Tongue (tissue), 2 donors: ENCODE measurements around the gene CPPED1. TPM values are rescaled to one million over a fixed set of nuclear protein-coding genes. Genes with fewer than 3 reads are reported as not detected.
A peak's percentile ranks its signal among the peaks of the same experiment; 100 is the strongest.

Source experiments
- DNase-seq: peaks from one replicate; pipeline ENCODE4 v3.0.0-alpha.2; 2015
- total RNA-seq: library from RNA; depleted of rRNA; stranded (reverse); fragments of >200 nt; gene quantifications from one replicate; pipeline ENCODE4 v1.2.3, GENCODE V29; 2014

The CPPED1 gene
- total RNA-seq, 1 donor from 2014 or later = 9.3 TPM

DNA sequence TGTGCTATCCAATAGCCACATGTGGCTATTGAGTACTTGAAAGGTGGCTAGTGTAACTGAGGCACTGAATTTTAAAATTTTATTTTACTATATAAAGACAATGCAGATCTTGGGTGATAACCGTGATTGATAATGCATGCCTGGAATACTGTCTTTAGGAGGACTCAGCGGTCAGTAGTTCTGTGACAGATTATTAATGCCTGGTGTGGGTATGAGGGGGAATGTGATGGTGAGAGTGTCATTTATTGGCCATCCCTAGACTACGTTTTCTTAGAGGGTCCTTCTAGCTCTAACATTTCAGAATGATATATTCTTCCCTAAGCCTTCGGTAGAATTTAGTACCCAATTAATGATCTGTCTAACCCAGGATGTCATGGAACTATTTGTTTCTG is 157.6 kb downstream of the CPPED1 start:
- DNase-seq = no peak

DNA sequence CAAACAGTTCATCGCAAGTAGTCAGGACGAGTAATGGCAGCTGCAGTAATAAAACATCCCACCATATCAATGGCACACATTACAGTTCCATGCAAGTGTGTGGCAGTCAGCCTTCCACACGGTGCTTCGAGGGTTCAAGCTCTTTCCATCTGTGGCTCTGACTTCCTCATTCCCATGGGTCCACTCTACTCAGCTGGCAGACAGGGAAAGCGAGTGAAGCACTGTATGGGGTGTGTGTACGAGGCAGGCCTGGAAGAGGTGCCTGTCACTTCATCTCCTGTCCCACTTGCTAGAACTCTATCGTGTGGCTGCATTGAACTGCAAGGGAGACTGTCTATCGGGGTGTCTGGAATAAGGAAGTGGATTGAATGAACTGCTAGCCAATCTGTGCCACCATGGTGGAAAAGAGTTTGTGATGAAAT is 160.6 kb downstream of the CPPED1 start:
- DNase-seq = no peak

DNA sequence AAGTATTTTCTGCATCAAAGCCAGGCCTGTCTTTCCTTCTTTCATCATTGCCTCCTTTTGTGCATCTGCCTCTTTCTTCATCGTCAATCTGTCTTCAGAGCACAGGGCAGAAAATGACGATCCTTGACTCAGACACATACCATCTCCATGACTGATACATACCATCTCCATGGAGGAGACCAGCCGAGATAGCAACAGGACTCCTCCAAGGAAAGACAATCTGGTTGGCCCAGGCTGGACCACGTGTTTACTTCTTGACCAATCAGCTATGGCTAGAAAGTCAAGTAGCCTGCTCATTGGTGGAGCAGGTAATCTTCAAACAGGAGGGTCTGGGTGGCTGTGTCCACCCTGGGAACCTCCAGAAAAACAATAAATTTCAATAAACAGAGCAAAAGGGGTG is 164.6 kb downstream of the CPPED1 start:
- no peak for DNase-seq

DNA sequence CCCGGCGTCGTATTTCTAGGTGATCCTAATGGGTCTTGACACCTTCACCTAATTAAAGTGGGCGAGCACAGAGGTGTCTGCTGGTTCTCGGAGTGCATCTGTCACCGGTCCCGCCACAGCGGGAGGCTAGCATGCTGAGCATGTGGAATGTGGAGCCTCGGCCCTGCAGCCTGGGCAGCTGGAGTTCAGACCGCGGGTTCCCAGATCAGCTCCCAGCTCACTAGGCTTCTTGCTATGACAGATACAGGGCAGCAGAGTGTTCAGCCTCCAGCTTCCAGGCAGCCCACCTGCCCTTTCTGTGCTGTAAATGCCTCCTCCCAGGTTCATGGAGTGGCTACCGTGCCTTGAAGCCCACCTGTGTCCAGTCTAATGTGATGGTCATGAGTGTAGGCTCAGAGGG is 166.7 kb downstream of the CPPED1 start:
- DNase-seq = no peak

DNA sequence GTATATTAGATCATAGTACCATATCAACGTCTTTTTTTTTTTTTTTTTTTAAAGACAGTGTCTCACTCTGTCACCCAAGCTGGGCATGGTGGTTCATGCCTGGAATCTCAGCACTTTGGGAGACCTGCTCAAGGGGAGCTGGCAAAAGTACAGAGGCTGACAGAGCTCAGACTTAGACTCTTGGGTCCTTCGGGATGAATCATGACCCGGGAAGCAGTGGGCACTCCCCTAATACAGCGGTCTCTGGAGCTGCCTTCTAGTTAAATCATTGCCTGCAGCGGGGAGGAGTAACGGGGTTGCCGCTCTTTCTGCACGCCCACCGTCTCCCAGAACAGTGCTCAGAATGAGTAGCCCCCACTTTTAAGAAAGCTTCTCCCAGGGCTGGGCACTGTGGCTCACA is 174.4 kb downstream of the CPPED1 start:
- no peak for DNase-seq

DNA sequence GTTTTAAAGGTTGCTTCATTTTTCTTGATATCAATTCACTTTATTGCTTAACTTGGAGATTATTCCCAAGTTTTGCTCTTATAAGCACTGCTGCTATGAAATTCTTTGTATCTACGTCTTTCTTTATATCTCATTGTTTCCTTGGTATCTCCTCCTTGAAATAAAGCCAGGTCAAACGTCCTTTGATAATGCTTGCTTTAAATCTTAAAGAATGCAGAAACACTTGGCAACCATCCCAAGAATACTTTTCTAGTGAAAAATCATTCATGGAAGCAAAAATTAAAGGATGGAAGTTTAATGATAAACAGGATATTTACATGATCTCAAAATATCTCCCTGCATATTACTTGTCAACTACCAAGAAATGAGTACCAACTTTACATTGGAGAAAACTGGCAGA is 175.2 kb downstream of the CPPED1 start:
- DNase-seq = no peak

DNA sequence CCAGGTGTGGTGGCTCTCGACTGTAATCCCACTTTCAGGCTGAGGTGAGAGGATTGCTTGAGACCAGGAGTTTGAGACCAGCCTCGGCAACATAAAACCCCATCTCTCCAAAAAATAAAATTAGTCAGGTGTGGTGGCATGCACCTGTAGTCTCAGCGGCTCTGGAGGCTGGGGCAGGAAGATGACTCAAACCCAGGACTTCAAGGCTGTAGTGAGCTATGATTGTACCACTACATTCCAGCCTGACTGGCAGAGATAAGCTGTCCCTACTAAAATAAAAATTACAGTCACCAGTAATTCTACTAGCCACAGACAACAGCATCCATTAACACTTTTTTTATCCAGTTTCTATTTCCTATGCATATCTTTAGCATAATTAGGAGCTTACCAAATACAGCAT is 176.3 kb downstream of the CPPED1 start:
- no peak for DNase-seq

DNA sequence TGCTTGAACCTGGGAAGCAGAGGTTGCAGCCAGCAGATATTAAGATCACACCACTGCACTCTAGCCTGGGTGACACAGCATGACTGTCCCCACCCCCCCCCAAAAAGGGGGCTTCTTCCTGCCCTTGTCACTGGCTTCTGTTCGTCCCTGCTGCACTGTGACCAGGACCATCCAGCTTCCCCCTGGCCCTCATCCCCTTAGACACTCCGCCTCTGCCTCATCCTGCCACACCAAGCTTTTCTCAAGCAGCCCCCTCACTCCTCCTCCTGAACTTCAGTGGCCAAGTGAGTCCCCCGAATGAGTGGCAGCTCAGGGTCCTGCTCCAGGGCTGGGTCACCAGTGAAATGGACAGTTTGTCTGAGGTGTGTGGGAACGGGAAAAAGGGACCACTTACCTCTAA is 177.3 kb downstream of the CPPED1 start:
- no peak for DNase-seq

DNA sequence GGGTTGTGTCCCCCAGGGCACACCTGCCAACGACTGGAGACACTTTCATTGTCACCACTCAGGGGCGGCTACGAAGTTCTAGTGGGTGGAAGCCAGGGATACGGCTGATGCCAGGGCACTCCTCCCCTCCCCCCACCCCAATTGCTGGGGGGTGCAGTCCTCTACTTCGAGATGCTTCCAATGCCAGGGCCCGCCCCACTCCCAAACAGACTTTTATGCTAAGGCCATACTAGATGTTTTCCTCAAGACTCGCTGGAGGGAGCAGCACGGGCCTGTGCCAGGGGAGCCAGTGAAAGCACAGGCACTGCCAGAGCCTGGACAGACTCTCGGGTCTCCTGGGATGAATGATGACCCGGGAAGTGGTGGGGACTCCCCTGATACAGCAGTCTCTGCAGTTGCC is 178.0 kb downstream of the CPPED1 start:
- no peak for DNase-seq

DNA sequence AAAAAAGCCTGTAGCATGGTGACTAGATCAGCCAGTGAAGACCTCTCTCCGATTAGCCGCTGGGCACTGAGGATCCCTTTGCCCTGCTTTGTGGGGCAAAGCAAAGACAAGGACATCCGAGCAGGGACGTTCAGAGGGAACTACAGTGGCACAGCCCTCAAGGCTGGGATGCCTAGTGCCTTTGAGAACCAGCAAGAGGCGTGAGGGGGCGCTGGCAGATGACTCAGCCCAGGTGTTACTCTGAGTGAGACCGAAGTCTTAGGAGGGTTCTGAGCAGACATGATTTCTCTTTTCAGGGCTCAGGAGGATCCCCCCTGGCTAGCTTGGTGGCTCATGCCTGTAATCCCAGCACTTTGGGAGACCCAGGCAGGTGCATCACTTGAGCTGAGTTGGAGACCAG is 178.6 kb downstream of the CPPED1 start:
- no peak for DNase-seq

DNA sequence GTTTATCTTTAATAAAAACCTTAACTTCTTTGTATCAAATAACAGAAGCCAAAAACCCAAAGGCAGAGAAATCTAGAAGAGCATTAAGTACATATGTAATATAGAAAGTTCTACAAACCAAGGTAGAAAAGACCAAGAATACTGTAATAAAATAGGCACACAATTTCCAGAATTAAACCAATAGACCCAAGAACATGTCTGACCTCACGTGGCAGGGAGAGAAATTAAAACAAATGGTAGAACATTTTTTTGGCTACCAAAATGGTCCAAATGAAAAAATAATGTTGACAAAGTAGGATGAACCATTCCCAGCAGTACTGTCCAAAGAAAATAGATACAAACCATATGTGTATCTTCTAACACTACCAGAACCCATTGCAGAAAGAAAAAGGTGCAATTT is 183.5 kb downstream of the CPPED1 start:
- peak; percentile 3 for DNase-seq

DNA sequence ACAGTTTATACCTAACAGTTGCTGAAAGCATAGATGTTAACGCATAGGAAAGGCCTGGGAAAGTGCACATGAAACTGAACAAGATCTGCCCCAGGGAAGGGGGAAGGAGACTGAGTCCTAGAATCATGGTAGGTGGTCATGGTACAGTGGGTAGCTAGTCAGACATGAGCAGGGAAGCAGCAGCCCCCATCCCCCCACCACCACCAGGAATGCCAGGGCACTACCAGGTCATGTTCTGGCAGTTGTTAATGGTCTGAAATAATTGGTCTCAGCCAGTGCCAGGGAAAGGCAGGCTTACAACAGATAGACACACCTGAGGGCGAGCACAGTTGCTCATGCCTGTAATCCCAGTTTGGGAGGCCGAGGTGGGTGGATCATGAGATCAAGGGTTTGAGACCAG is 185.2 kb downstream of the CPPED1 start:
- DNase-seq = no peak

DNA sequence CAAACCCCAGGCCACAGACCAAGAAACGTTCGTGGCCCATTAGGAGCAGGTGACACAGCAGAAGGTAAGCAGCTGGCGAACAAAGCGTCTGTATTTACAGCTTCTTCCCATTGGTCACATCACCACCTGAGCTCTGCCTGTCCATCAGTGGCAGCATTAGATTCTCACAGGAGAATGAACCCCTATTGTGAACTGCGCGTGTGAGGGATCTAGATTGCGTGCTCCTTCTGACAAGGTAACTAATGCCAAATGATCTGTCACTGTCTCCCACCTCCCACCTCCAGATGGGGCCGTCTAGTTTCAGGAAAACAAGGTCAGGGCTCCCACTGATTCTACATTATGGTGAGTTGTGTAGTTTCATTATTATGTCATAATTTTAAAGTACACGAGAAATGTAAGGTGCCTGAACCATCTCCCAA is 186.3 kb downstream of the CPPED1 start:
- DNase-seq = no peak

DNA sequence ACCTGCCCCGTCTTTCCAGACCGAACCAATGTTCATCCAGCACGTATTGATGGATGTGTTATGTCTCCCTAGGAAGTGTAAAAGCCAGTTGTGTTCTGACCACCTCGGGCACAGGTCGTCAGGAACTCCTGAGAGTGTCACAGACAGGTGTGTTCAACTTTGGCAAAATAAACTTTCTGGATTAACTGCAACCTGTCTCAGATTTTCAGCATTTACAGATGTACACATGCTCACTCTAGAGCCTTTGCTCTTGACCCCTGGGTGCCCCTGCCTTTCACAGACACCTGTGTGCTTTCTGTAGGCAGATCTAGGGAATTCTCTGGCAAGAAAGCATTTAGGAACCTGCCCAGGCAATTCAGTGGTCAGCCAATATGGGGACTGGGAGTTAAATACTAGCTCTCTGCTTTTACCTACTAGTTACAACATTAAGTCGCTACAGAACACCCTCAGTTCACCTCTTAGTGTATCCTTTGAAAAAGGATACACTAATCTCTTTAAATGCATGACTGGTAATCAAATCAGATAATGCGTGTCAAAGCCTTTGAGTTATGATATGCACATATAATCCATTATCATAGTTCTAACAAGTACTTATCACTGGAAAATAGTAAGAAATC is 188.9 kb downstream of the CPPED1 start:
- DNase-seq = no peak

DNA sequence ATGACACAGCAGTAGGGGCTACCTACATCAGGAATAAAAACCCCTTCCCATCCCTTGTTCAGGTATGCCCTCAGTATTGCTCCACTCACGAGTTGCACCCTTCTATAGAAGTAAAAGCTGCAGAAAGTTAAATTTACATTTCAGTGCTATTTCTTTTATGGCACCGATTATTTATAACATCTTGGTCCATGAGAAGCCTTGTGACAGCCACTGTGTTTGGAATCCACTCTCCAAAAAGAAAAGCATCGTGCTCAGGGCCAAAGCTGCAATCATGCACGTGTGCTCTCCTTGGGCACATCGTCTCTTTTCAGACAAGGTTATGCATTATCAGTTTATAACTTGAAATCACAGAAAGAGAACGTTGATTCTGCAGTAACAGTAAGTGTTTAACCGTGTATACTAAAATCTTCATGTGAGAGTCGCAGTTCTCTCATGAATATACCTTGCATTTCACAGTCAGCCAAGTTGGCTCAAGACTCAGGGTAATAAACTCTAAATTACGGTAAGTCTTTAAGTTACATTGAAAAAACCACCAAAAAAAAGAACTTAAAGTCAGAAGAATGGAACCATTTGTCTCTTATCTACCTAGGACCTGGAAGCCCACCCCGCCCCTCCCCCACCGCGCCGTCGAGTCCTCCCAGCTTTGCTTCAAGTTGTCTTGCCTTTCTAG is 189.6 kb downstream of the CPPED1 start:
- DNase-seq = no peak

DNA sequence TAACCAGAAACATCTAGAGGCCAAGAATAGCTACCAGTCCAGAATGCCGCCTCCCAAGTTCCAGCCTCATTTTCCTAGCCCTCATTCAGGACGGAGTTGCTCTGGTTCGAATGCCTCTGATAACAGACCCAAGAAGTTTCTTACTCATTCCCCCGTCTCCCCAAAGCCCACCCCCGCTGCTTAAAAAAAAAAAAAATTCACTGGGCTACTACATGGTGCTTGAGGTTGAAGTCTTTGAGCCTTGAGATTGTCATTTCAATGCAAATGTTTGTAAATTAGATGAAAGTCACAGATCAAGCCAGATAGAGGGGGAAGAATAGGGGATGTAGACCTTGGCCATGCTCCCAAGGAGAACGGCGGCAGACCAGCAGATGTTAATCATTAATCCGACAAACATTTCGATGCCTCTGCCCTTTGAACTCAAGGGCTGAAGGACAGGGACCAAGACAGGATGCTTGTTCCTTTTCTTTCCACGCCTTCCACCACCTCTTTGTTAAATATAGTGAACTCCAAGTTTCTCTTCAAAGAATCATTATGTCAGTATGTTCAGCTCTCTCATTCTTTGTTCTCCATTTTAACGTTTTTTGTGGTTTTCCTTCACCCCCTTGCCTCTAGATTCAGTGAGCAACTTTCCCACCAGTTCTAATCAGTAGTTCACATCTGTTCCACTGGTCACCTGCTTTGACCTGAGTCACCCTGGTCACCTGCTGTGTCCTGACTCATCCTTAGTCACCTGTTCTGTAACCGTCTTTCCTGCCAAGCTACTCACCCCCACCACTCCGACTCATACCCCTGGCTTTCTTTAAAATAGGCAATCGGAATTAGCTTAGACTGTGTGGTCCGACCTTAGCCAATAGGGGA is 190.3 kb downstream of the CPPED1 start:
- DNase-seq = no peak

DNA sequence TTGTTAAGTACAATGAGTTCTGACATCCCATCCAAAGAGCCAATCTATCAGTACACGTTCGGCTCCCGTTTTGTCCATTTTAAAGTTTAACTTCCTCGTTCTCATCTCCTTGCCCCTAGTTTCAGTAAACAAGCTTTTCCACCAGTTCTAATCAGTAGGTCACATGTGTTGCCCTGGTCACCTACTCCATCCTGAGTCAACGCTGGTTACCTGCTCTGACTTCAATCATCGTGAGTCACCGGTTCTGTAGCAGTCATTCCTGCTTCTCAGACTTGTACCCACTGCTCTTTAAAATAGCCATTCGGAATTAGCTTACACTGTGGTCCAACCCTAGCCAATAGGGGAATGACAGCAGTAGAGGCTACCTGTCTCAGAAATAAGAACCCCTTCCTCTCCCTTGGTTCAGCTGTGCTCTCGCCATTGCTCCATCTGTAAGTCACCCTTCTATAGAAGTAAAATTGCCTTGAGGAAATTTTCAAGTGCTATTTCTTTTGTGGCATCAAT is 191.0 kb downstream of the CPPED1 start:
- no peak for DNase-seq

DNA sequence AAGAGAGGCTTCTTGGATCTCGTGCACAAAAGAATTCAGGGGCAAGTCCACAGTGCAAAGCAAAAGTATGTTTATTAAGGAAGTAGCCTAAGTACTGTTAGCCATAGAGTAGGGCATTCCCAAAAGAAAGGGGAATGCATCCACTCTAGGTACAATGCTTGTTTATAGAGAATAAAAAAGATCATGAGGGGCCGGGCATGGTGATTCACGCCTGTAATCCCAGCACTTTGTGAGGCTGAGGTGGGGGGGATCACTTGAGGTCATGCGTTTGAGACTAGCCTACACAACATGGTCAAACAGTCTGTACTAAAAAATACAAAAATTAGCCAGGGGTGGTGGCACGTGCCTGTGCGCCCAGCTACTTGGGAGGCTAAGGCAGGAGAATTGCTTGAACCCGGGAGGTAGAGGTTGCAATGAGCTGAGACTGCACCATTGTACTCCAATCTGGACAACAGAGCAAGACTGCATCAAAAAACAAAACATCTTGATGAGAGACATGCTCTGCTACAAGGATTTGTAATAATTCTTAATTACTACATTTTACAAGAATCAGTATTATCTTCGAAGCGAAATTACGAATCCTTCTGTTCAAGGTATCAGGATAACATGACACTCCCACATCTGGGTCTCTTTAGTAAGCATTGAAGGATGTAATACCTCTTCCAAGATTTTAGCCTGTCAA is 191.6 kb downstream of the CPPED1 start:
- no peak for DNase-seq

DNA sequence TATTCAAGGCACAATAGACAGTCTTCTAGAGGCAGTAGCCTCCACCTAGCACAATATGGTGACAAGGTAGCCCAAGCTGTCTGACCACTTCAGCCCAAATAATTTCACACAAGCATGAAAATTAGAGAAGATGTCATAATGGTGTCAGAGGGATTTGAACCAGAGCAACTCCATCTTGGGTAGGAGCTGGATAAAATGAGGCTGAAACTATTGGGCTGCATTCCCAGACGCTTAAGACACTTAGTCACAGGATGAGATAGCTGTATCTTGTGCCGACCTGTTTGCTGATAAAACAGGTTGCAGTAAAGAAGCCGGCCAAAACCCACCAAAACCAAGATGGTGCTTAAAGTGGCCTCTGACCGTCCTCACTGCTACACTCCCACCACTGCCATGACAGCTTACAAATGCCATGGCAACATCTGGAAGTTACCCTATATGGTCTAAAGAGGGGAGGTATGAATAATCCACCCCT is 192.6 kb downstream of the CPPED1 start:
- DNase-seq = no peak

DNA sequence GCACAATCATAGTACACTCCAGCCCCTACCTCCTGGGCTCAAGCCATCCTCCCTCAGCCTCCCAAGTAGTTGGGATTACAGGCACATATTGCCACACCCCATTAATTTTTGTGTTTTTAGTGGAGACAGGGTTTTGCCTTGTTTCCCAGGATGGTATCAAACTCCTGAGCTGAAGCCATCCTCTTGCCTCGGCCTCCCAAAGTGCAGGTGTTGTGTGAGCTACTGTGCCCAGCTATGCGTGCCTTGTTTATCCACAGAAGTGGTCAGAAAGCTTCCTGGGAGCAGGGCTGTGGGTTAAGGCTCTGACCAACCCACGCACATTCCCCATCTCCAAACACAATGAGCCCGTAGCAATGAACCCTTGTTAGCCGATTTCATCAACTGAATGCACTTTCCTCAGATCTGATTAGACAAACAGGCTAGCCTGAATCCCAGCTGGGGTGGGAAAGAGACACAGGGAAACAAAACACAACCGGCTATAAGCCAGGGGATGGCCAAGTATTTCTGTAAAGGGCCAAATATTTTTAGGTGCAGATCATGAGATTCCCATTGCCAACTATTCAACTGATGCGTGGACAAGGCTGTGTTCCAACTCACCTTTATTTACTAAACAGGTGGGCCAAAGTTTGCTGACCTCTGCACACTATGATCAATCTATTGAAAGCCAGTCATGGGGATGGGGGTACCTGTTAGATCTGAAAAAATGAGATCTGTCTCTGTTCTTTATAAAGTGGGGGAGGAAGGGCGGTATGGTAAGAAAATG is 193.6 kb downstream of the CPPED1 start:
- DNase-seq = no peak
